Esophagus (tissue), 2 donors: Measurements from ENCODE around the gene ARID1B. TPM values are rescaled to one million over a fixed set of nuclear protein-coding genes. Genes with fewer than 3 reads are reported as not detected.
A peak's percentile ranks its signal among the peaks of the same experiment; 100 is the strongest.

ENCODE experiments used
- H3K27ac ChIP-seq, 2 donors: one replicate each; pipeline ENCODE4 v1.5.1; 2013; ENCODE audit warnings: low read depth in 2 of 2, mild to moderate bottlenecking in 2 of 2, inconsistent platforms in 1 of 2, low read length in 1 of 2, moderate library complexity in 1 of 2
- H3K27me3 ChIP-seq, 2 donors: one replicate each; pipeline ENCODE4 v1.6.1; 2013; ENCODE audit warnings: low read length in 2 of 2, control low read depth in 1 of 2, mild to moderate bottlenecking in 1 of 2; ENCODE audit not compliant: insufficient read depth in 2 of 2, control insufficient read depth in 1 of 2
- H3K36me3 ChIP-seq, 2 donors: one replicate each; pipeline ENCODE4 v1.6.1; 2013; ENCODE audit warnings: low read length in 1 of 2; ENCODE audit not compliant: control insufficient read depth in 2 of 2, insufficient read depth in 2 of 2
- H3K4me1 ChIP-seq, 2 donors: one replicate each; pipeline ENCODE4 v1.6.1; 2013; ENCODE audit warnings: low read length in 1 of 2; ENCODE audit not compliant: control insufficient read depth in 2 of 2, insufficient read depth in 2 of 2
- H3K4me3 ChIP-seq, 2 donors: one replicate each; pipeline ENCODE4 v1.5.1; 2013; ENCODE audit warnings: low read length in 2 of 2, mild to moderate bottlenecking in 2 of 2, low read depth in 1 of 2, moderate library complexity in 1 of 2
- H3K9me3 ChIP-seq, 2 donors: one replicate each; pipeline ENCODE4 v1.6.1; 2013; ENCODE audit warnings: mild to moderate bottlenecking in 2 of 2, low read depth in 1 of 2, low read length in 1 of 2, moderate library complexity in 1 of 2; ENCODE audit not compliant: control insufficient read depth in 2 of 2, insufficient read depth in 1 of 2
- WGBS, 2 donors: extraction: QIAGEN DNeasy Blood & Tissue Kit; methylation state at CpG; one replicate each; pipeline ENCODE4 v1.1.7; 2013; 5-methylcytosine and 5-hydroxymethylcytosine counted together
- polyA plus RNA-seq, 2 donors: library from polyadenylated mRNA; stranded (reverse); fragments of 200-250 nt; gene quantifications; one replicate each; pipeline ENCODE4 v1.2.3, GENCODE V29; 2013
- donor health status: healthy with polysubstance abuse.
- donor health status: Bipolar disorder and iron deficiency.

The ARID1B gene
- polyA plus RNA-seq, 2 donors, result 15.9 to 16.1 TPM

DNA sequence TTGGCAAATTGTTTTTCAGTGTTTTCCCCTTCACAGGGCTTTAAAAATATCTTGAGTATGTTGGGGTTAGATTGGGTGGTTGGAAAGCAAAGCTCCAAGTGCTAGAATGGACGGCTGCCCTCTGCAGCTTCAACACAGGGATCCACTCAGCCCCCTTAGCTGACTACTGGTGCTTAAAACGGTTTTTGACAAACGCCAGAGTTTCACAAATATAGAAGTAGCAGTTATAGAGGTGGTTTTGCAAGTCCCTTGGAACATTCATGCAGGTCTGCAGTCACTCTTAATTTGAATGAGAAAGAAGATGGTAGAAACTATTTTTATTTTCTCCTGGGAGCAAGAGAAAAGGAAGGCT, 175.9 kb downstream of the ARID1B start:
- no peaks in the 10 kb centered on the region for H3K9me3 ChIP-seq
- H3K36me3 ChIP-seq, result no peaks in the 10 kb centered on the region
- peak overlapping the region in 1 of 2 donors; percentile 63 for H3K27ac ChIP-seq
- no peaks in the 10 kb centered on the region for H3K27me3 ChIP-seq
- H3K4me1 ChIP-seq, result peaks cover 2 to 15% of the 10 kb centered on the region in 2 donors
- no peak overlapping the region for H3K4me3 ChIP-seq
- 32 to 50% methylated on average over 3 of the region's 3 CpGs for WGBS, 2 donors

DNA sequence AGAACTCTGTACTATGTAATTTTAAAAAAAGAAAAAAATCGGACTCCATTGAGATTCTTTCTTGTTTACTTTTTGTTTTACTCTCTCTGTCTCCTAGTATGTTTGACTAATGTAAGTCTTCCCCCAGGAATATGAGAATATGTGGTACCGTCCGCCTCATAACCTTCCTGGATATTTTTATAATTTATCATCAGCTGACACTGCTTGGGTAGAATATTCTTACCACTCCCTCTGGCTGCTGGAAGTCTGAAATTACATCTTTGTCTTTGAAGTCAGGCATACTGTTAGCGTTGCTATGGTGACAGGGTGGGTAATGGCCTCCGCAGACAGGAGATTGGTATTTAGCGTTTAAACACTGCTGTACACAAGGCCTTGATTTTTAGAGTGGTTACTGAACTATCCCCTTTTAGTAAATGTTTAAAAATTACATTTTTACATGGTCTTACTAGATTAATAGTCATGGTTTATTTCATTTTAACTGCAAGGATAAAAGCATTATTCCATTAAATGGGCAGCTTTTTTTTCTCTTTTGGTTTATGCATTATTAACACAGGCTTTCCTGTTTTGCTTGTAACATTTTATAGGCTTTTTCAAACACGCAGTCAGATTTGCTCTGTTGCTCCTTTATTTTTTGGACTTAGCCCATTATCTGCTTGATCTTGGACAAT, 176.4 kb downstream of the ARID1B start:
- Histone ChIP-seq H3K36me3 (no peaks in the 10 kb centered on the region), H3K4me1 (peaks cover 0 to 15% of the 10 kb centered on the region in 2 donors), H3K9me3 (no peaks in the 10 kb centered on the region), H3K27me3 (no peaks in the 10 kb centered on the region), H3K4me3 (no peak overlapping the region), H3K27ac (no peak overlapping the region)
- WGBS, 2 donors, result 23 to 29% methylated on average over 7 of the region's 7 CpGs

DNA sequence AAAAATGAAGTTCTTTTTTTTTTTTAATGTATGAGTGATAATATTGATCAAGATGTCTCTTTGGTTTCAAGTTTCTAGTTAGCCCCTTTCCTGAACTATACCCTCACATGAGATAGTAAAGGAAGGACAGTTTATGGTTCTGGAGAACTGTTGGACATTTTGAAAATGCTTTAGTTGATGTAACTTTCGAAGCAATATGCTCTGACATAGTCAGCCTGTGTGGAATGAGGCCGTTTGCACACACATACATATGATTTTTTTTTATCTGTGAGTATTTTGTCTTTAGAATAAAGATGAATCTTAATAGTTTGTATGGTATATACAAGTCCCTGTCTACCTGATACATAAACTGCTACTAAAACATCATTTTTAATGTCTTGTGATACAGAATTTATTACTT, 177.0 kb downstream of the ARID1B start:
- Histone ChIP-seq H3K27ac (no peak overlapping the region), H3K4me3 (no peak overlapping the region), H3K27me3 (no peaks in the 10 kb centered on the region), H3K9me3 (no peaks in the 10 kb centered on the region), H3K36me3 (no peaks in the 10 kb centered on the region), H3K4me1 (peaks cover 0 to 15% of the 10 kb centered on the region in 2 donors)
- 63 to 68% methylated on average over 2 of the region's 2 CpGs for WGBS, 2 donors

DNA sequence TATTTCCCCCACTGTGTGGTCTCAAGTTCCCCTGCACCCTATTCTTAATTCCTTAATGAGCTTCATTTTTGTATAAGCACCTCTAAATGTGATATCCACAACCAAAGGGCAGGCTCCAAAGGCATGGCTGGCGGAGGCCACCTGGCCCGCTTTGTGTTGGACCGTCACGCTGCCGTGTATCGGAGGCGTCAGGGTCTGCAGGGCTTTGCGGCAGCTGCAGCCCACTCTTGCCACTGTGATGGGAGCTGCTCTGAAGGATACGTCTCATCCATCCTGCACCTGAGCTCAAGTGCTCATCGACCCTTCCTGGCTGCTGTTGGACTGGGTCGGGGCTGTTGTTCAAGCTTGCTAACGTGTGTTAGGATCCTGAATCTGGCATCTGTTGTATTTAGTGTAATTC, 177.6 kb downstream of the ARID1B start:
- Histone ChIP-seq H3K27me3 (no peaks in the 10 kb centered on the region), H3K36me3 (no peaks in the 10 kb centered on the region), H3K27ac (no peak overlapping the region), H3K4me3 (no peak overlapping the region), H3K4me1 (peaks cover 0 to 11% of the 10 kb centered on the region in 2 donors), H3K9me3 (no peaks in the 10 kb centered on the region)
- 96 to 98% methylated on average over 12 of the region's 12 CpGs for WGBS, 2 donors

DNA sequence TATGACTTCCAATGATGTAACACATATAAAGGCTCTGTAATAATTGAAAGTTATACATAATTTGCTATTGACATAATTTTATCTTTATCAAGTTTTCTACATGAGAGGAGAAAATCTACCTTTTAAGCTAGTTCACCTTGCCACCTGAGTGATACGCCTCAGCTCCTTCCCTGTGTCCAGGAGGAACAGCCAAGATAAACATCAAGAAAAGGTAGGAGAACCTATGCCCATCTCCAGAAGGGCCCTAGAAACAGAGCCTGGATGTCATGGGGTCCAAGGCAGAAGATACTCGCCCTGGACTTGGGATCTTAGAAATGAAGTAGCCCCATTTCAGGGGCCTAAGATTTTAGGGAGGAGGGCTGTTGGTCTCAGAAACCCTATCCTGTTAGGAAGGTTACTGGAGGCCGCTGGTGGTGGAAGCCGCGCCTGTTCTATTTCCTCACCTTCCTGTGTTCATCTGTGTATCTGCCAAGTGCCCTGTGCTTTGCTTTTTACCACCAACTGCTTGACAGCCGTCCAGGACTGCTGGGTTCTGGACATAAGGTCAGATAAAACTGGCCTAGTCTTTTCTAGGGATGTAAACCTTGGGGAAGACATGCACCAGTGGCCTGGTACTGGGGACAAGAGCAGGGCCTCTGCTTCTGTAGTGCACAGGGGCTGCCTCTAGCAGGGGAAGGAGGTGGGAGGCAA, 178.5 kb downstream of the ARID1B start:
- Histone ChIP-seq H3K9me3 (no peaks in the 10 kb centered on the region), H3K27me3 (no peaks in the 10 kb centered on the region), H3K4me1 (peaks cover 0 to 9% of the 10 kb centered on the region in 2 donors), H3K4me3 (no peak overlapping the region), H3K36me3 (no peaks in the 10 kb centered on the region), H3K27ac (no peak overlapping the region)
- WGBS, 2 donors, result 68 to 73% methylated on average over 6 of the region's 6 CpGs

DNA sequence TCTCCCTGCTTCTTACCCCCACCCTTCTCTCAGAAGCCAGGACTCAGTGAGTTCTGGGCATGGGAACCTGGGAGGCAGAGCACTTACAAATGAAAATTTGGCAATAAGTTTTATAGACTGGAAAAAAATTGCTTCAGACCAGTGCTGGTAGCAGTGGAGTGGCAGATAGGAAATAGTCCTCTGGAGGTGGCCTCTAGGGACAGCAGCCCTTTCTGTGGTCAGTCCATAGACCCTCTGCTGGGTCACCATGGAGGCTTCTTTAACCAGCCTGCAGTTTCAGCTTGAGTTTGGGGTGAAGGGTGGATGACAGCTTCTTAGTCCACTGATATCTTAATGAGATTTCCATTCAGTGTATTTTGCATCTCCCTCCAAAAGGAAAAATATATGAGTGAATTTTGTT, 179.1 kb downstream of the ARID1B start:
- no peaks in the 10 kb centered on the region for H3K27me3 ChIP-seq
- H3K4me1 ChIP-seq, result peaks cover 0 to 9% of the 10 kb centered on the region in 2 donors
- H3K27ac ChIP-seq, result no peak overlapping the region
- no peak overlapping the region for H3K4me3 ChIP-seq
- H3K36me3 ChIP-seq, result no peaks in the 10 kb centered on the region
- no peaks in the 10 kb centered on the region for H3K9me3 ChIP-seq

DNA sequence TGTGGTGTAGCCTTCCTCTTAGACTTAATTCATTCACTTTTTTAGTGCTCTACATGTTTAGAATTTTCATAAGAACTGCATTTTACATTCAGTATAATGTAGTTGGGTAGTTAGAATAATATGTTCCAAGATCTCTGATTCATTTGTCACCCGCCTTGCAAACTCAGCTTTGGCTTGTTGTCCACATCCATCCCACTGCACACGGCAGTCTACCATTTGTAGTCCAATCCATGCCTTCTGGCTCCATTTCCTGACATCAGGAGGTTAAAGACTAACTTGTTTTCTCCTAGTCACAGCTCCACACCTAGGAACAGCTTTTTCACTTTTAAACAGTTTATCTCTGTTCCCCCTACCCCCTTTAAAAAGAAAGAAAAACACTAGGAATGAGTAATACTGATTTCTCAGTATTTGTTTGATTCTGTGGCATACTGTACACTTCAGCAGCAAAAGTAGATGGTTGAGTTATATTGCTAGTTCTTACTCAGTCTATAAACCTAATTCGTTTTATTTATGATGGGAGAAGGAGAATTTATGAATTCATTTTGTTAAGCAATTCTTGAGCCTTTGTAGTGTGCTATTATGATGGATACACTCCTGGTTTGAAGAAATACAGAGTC, 180.9 kb downstream of the ARID1B start:
- Histone ChIP-seq H3K4me3 (no peak overlapping the region), H3K36me3 (no peaks in the 10 kb centered on the region), H3K4me1 (peaks cover 0 to 5% of the 10 kb centered on the region in 2 donors), H3K9me3 (no peaks in the 10 kb centered on the region), H3K27me3 (no peaks in the 10 kb centered on the region), H3K27ac (no peak overlapping the region)
- 85 to 86% methylated on average over 3 of the region's 3 CpGs for WGBS, 2 donors

DNA sequence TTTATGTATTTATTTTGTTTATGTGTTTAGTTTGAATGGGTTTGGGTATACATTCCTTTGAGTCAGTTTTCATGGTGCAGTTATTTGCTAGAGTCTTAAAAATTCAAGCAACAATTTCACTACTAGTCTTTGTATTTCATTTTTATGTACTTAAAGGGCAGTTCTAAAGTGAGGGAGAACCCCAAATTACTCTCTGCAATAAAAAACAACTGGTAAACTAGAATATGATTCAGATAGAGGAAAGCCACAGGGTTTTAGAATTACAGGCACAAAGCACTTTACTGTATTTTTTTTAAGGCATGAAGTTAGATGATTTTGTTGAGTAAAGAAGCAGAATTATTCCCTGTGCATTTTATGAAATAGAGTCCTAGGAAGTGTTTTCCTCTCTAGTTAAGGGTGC, 183.3 kb downstream of the ARID1B start:
- Histone ChIP-seq H3K36me3 (no peaks in the 10 kb centered on the region), H3K27me3 (no peaks in the 10 kb centered on the region), H3K9me3 (no peaks in the 10 kb centered on the region), H3K4me3 (no peak overlapping the region), H3K4me1 (peaks cover 0 to 3% of the 10 kb centered on the region in 2 donors), H3K27ac (no peak overlapping the region)

DNA sequence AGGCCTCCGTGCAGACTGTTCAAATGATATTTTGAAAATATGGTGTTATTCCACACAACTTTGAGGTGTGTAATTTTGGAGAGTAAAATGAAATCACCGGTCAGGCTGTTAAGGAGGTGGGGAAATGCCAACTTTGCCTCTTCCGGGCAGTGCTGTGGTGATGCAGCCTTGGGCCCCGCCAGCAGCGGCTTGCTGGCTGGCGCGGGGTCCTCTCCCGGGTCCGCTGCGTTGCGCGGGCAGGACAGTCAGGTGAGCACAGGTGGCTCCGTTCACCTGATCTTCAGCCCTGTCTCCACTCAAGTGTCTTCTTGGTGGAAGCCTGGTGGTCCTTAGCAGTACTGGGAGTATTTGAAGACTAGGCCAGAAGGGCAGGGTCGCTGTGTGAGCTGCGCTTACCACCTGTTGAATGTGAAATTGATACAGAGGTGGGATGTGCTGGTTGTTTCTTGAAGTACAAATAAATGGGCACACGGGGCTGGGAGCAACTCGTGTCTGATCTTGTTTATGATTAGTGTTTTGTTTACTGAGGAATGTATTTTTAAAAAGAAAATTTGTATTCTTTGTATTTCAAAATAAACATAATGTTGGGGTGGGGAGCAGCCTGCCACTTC, 184.2 kb downstream of the ARID1B start:
- no peak overlapping the region for H3K27ac ChIP-seq
- no peaks in the 10 kb centered on the region for H3K4me1 ChIP-seq
- no peak overlapping the region for H3K4me3 ChIP-seq
- no peaks in the 10 kb centered on the region for H3K27me3 ChIP-seq
- no peaks in the 10 kb centered on the region for H3K36me3 ChIP-seq
- H3K9me3 ChIP-seq, result no peaks in the 10 kb centered on the region
- 95 to 96% methylated on average over 17 of the region's 17 CpGs for WGBS, 2 donors
